GM08714 (cell line): ENCODE data around the gene MRPS21.
"Not testable (repeated sequence)": the region's sequence is repeated elsewhere in the genome, so short reads cannot be mapped to it uniquely, and the experiment has no call there.

Experiments used
- H3K4me3 ChIP-seq: fragments of 200-500 bp; sonication (Bioruptor generic); 2 replicates; pipeline ENCODE4 v1.5.1; 2014; ENCODE audit warnings: mild to moderate bottlenecking, low read length, inconsistent platforms
- ZNF274 ChIP-seq: IDR thresholded peaks from 2 replicates; pipeline ENCODE4 v1.6.1; 2012; ENCODE audit warnings: mild to moderate bottlenecking, low read depth, low read length

MRPS21 gene

DNA sequence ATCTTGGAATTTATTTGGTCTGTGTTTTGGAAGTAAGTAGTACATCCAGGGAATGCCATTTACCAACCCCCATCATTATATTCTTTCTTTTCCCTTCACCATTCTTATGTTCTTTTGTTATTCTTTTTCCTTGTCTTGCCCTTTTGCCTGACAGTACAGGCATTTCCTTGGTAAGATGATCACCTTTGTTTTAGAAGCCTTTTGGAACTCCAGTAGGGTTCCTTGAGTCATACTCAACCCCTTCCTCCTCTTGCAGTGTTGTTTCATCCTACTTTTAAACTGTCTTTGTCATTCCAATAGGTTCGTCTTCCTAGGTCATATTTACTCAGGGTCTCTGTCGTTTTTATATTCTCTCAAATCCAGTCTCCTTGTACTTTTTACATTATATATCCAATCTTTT, 9.2 kb downstream of the MRPS21 start:
- no peak overlapping the region for H3K4me3 ChIP-seq
- no peak for TF ChIP-seq ZNF274

- H3K4me3 ChIP-seq, result not testable (repeated sequence)
These were observed 14.9 kb downstream of the MRPS21 start for GRCh38 chr1:150308585-150308984.

- TF ChIP-seq ZNF274, result no peak
- H3K4me3 ChIP-seq, result no peak overlapping the region
These were observed 16.3 kb downstream of the MRPS21 start for GRCh38 chr1:150309758-150310508.

- no peak overlapping the region for H3K4me3 ChIP-seq
- TF ChIP-seq ZNF274, result no peak
These were observed 18.1 kb downstream of the MRPS21 start for GRCh38 chr1:150311762-150312161.

GRCh38 chr1:150314691-150315090, 21.0 kb downstream of the MRPS21 start:
- H3K4me3 ChIP-seq, result not testable (repeated sequence)

DNA sequence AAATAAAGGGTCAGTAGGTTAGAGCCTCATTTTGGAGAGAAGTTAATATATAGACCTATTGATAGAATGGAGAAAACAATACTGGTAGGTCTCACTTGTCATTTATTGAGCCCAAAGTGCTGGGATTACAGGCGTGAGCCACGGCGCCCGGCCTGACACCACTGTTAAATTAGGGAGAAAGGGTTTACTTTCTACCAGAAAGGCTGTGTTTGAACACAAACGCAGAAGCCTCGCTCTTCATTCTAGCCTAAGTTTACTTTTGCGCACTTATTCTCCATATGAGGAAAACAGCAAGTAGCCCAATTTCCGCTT, 27.0 kb downstream of the MRPS21 start:
- peak overlapping the region; percentile 96 for H3K4me3 ChIP-seq
- TF ChIP-seq ZNF274, result no peak

GRCh38 chr1:150321826-150322166, 28.1 kb downstream of the MRPS21 start:
- H3K4me3 ChIP-seq, result peak overlapping the region; percentile 96
- TF ChIP-seq ZNF274, result no peak

DNA sequence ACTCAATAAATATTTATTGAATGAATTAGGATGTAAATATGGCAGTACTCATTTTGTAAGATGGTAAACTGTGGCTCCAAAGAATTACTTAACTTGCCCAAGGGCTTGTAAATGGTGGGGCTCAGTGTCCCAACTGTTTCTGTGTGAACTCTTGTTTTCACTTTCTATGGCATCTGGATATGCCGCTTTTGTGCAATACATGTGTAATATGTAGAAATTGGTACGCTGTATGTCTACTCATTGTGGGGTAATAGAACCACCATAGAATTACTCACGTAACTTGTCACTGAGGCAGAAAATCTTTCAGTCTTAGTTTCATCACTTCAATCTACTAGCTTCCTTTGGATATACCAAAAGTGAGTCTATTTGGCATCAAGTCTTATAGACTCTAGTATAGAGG, 28.6 kb downstream of the MRPS21 start:
- TF ChIP-seq ZNF274, result no peak

DNA sequence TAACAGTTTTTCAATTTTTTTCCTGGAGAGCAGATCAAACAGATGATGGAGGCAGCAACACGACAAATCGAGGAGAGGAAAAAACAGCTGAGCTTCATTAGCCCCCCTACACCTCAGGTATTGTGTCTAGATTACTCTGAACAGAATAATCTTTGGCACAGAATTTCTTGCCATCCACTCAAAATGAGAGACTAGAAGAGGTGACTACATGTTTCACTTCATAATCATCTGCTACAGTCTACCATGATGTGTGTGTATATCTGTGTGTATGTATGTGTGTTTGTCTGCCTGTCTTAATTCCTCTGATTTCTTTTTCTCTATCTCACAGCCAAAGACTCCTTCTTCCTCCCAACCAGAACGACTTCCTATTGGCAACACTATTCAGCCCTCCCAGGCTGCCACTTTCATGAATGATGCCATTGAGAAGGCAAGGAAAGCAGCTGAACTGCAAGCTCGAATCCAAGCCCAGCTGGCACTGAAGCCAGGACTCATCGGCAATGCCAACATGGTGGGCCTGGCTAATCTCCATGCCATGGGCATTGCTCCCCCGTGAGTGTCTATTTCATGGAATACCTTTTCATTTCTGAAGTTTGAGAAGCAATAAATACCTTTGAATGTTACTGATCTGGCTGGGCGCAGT, 39.1 kb downstream of the MRPS21 start:
- no peak for TF ChIP-seq ZNF274
- no peak overlapping the region for H3K4me3 ChIP-seq

More for the DNA sequence above, 28.6 kb downstream of the MRPS21 start:
- peak overlapping the region; percentile 96; the same call in 1 of the 2 replicates for H3K4me3 ChIP-seq

- H3K4me3 ChIP-seq, result no peak overlapping the region
- TF ChIP-seq ZNF274, result no peak
These were observed 52.7 kb downstream of the MRPS21 start for GRCh38 chr1:150346316-150346715.

GRCh38 chr1:150352866-150353265, 59.2 kb downstream of the MRPS21 start:
- no peak for TF ChIP-seq ZNF274
- H3K4me3 ChIP-seq, result no peak overlapping the region
